Nephron progenitor cell (in vitro differentiated cells): ENCODE results near the gene BSCL2.
"Not testable (repeated sequence)": the region's sequence is repeated elsewhere in the genome, so short reads cannot be mapped to it uniquely, and the experiment has no call there.

Source experiments
- DNase-seq: peaks from one replicate; pipeline ENCODE4 v3.0.0; 2021
- H3K27ac Mint-ChIP-seq: 2 replicates; pipeline ENCODE4 v1.8.0; 2021; ENCODE audit warnings: mild to moderate bottlenecking, moderate library complexity, mixed read lengths
- H3K27me3 Mint-ChIP-seq: 2 replicates; pipeline ENCODE4 v1.8.0; 2021; ENCODE audit warnings: mild to moderate bottlenecking, low read depth, mixed read lengths; ENCODE audit not compliant: poor library complexity
- H3K36me3 Mint-ChIP-seq: 2 replicates; pipeline ENCODE4 v1.8.0; 2021; ENCODE audit warnings: low read depth, mixed read lengths
- H3K4me1 Mint-ChIP-seq: 2 replicates; pipeline ENCODE4 v1.8.0; 2021; ENCODE audit warnings: mixed read lengths
- H3K4me3 Mint-ChIP-seq: 2 replicates; pipeline ENCODE4 v1.8.0; 2021; ENCODE audit warnings: mild to moderate bottlenecking, moderate library complexity, mixed read lengths
- H3K9me3 Mint-ChIP-seq: 2 replicates; pipeline ENCODE4 v1.8.0; 2021; ENCODE audit warnings: mild to moderate bottlenecking, moderate library complexity, mixed read lengths
- CTCF ChIP-seq: fragments of 200-600 bp; sonication (generic); IDR thresholded peaks from 2 replicates; pipeline ENCODE4 v1.5.0; 2021; ENCODE audit warnings: antibody characterized with exemption

The BSCL2 gene

GRCh38 chr11:62656796-62657429, 50.3 kb downstream of the BSCL2 start:
- Mint-ChIP-seq H3K27ac (no peak overlapping the region), H3K36me3 (peaks cover 4% of the 10 kb centered on the region), H3K9me3 (no peaks in the 10 kb centered on the region), H3K4me1 (peaks cover 14% of the 10 kb centered on the region), H3K27me3 (peaks cover 7% of the 10 kb centered on the region), H3K4me3 (no peak overlapping the region)
- no peak for DNase-seq
- no peak for TF ChIP-seq CTCF

DNA sequence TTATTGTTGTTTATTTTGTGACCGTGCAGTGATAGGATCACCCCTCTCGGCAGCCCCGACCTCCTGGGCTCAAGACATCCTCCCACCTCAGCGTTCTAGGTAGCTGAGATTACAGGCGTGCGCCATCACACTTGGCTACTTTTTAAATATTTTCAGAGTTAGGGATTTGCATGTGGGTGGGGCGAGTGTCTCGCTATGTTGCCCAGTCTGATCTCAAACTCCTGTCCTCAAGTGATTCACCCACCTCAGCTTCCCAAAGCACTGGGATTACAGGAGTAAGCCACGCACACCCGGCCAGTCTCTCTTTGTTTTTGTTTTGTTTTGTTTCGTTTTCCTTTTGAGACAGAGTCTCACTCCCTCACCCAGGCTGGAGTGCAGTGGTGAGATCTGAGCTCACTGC, 52.9 kb downstream of the BSCL2 start:
- DNase-seq: no peak
- Mint-ChIP-seq H3K9me3 (no peaks in the 10 kb centered on the region), H3K27ac (peak overlapping the region; percentile 77), H3K4me3 (peak overlapping the region; percentile 52), H3K36me3 (peaks cover 5% of the 10 kb centered on the region), H3K4me1 (peaks cover 17% of the 10 kb centered on the region), H3K27me3 (peaks cover 7% of the 10 kb centered on the region)
- TF ChIP-seq CTCF: no peak

DNA sequence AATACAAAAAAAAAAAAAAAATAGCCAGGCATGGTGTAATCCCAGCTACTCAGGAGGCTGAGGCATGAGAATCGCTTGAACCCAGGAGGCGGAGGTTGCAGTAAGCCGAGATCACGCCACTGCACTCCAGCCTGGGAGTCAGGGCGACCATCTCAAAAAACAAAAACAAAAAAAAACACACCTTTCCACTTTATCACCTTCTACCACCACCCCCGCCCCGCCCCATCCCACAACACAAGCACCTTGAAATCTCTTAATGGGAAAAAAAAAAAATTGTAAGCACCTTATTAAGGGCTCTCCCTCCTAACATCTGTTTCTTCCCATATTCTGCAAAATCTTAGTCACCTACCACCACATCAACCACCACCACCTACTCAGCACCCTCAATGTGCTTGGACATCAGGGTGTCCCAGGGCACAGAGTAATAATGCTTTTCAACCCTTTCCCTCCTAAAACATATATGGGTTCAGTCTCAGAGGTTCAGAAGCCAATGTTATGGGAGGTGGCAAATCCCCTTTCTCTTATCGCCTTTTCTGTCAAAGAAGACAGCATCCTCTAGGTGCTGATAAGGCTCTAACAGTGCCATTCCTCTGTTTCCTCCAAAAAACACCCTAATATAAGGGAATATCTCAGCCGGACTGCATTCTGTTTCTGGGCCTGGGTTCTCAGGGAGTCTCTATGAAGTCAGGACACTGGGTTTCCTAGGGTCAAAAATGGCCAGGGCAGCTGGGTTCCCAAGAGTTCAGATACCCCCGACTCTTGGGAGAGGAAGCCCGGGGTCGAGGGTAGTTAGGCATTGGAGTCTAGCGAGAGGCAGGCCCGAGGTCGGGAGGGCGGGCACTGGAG, 54.8 kb downstream of the BSCL2 start:
- peak overlapping the region; percentile 89 for H3K4me3 Mint-ChIP-seq
- H3K36me3 Mint-ChIP-seq: peaks cover 10% of the 10 kb centered on the region
- peaks cover 7% of the 10 kb centered on the region for H3K27me3 Mint-ChIP-seq
- no peak for DNase-seq
- H3K4me1 Mint-ChIP-seq: peaks cover 17% of the 10 kb centered on the region
- no peaks in the 10 kb centered on the region for H3K9me3 Mint-ChIP-seq
- H3K27ac Mint-ChIP-seq: peak overlapping the region; percentile 96
- TF ChIP-seq CTCF: no peak

DNA sequence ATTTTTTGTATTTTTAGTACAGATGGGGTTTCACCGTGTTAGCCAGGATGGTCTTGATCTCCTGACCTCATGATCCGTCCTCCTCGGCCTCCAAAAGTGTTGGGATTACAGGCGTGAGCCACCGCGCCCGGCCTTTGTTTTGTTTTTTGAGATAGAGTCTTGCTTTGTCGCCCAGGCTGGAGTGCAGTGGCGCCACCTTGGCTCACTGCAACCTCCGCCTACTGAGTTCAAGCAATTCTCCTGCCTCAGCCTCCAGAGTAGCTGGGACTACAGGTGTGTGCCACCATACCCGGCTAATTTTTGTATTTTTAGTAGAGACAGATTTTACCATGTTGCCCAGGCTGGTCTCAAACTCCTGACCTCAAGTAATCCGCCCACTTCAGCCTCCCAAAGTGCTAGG, 56.9 kb downstream of the BSCL2 start:
- H3K4me3 Mint-ChIP-seq, H3K27me3 Mint-ChIP-seq, DNase-seq, H3K27ac Mint-ChIP-seq, H3K9me3 Mint-ChIP-seq: not testable (repeated sequence)
- H3K4me1 Mint-ChIP-seq: peaks cover 30% of the 10 kb centered on the region
- peaks cover 13% of the 10 kb centered on the region for H3K36me3 Mint-ChIP-seq

- no peak overlapping the region for H3K4me3 Mint-ChIP-seq
- H3K27ac Mint-ChIP-seq: no peak overlapping the region
- TF ChIP-seq CTCF: no peak
- H3K27me3 Mint-ChIP-seq: peaks cover 1% of the 10 kb centered on the region
- peaks cover 36% of the 10 kb centered on the region for H3K4me1 Mint-ChIP-seq
- H3K9me3 Mint-ChIP-seq: no peaks in the 10 kb centered on the region
- H3K36me3 Mint-ChIP-seq: peaks cover 14% of the 10 kb centered on the region
- no peak for DNase-seq
Observed at GRCh38 chr11:62649486-62649885, 57.7 kb downstream of the BSCL2 start.

GRCh38 chr11:62648967-62649364, 58.3 kb downstream of the BSCL2 start:
- Mint-ChIP-seq H3K27me3 (peaks cover 4% of the 10 kb centered on the region), H3K4me1 (peaks cover 41% of the 10 kb centered on the region), H3K9me3 (no peaks in the 10 kb centered on the region), H3K36me3 (peaks cover 19% of the 10 kb centered on the region), H3K4me3 (no peak overlapping the region), H3K27ac (no peak overlapping the region)
- no peak for DNase-seq
- no peak for TF ChIP-seq CTCF
